HL-60 (cell line): ENCODE data around the gene DSCAML1.

ENCODE experiments used
- CTCF ChIP-seq: IDR thresholded peaks from one replicate; pipeline ENCODE4 v1.5.1; 2011; ENCODE audit warnings: low read length, control low read depth, inconsistent platforms; ENCODE audit not compliant: insufficient read depth
- GABPA ChIP-seq: IDR thresholded peaks from 2 replicates; pipeline ENCODE4 v1.6.1; 2012; ENCODE audit warnings: low read depth
- POLR2AphosphoS5 ChIP-seq: IDR thresholded peaks from 2 replicates; pipeline ENCODE4 v1.6.1; 2012; ENCODE audit warnings: low read depth
- REST ChIP-seq: IDR thresholded peaks from 2 replicates; pipeline ENCODE4 v1.6.1; 2012; ENCODE audit warnings: low read depth; ENCODE audit not compliant: insufficient replicate concordance

- TF ChIP-seq CTCF (no peak), GABPA (no peak), POLR2AphosphoS5 (no peak), REST (no peak)
Measured at GRCh38 chr11:117688255-117688797, 108.7 kb downstream of the DSCAML1 start.
